H1 (cell line): ENCODE data around the gene RELN. TPM values are rescaled to one million over a fixed set of nuclear protein-coding genes. Genes with fewer than 3 reads are reported as not detected.

ENCODE experiments used
- CTCF ChIA-PET: fragments of 300-600 bp; sonication (Branson Sonifier 250); formaldehyde crosslinking; loops from one replicate; lab custom pipeline; 2021; ENCODE audit not compliant: partially characterized antibody; lab: Charles Lee
- POLR2A ChIA-PET: fragments of 300-600 bp; sonication (Branson Sonifier 250); formaldehyde crosslinking; loops from one replicate; lab custom pipeline; 2021; ENCODE audit warnings: inconsistent platforms; ENCODE audit not compliant: partially characterized antibody; lab: Charles Lee
- DNase-seq, 2 experiments: peaks; one replicate each; pipeline versions ENCODE4 v3.0.0 to v3.0.0-alpha.2; 2010 to 2022; ENCODE audit warnings: low spot score in 2 of 2, low read depth in 1 of 2, mixed read lengths in 1 of 2
- FAIRE-seq: peaks from 2 replicates; lab custom pipeline; 2011; peaks lifted over from hg19 to GRCh38; lab: Jason Lieb, UNC
- H2AFZ ChIP-seq: 2 replicates; pipeline ENCODE4 v1.8.1; 2012; ENCODE audit warnings: low read length, inconsistent platforms
- H2AK5ac ChIP-seq: 2 replicates; pipeline ENCODE4 v1.6.1; 2013; ENCODE audit warnings: low read depth, low read length
- H2BK120ac ChIP-seq: replicated peaks from 2 replicates; pipeline ENCODE3; 2013; ENCODE audit warnings: low read depth, low read length, inconsistent platforms
- H2BK12ac ChIP-seq: 2 replicates; pipeline ENCODE4 v1.6.1; 2013; ENCODE audit warnings: low read depth, low read length
- H2BK15ac ChIP-seq: 2 replicates; pipeline ENCODE4 v1.6.1; 2013; ENCODE audit warnings: low read length
- H2BK20ac ChIP-seq: 2 replicates; pipeline ENCODE4 v1.6.1; 2013; ENCODE audit warnings: low read length
- H2BK5ac ChIP-seq: 2 replicates; pipeline ENCODE4 v1.6.1; 2013; ENCODE audit warnings: low read depth, low read length
- H3K14ac ChIP-seq: 2 replicates; pipeline ENCODE4 v1.6.1; 2013; ENCODE audit warnings: inconsistent platforms; ENCODE audit not compliant: insufficient read length
- H3K18ac ChIP-seq: 2 replicates; pipeline ENCODE4 v1.6.1; 2013; ENCODE audit warnings: low read length; ENCODE audit errors: extremely low read depth
- H3K23ac ChIP-seq: 2 replicates; pipeline ENCODE4 v1.6.1; 2013; ENCODE audit warnings: inconsistent platforms; ENCODE audit not compliant: insufficient read length
- H3K23me2 ChIP-seq: 2 replicates; pipeline ENCODE4 v1.6.1; 2013; ENCODE audit warnings: low read depth, low read length
- H3K27ac ChIP-seq: 2 replicates; pipeline ENCODE4 v1.6.1; 2011; ENCODE audit warnings: low read depth, low read length, inconsistent platforms
- H3K27me3 ChIP-seq, 4 experiments: replicated peaks in 1 of 4; 1 replicate in 1 of 4; 2 replicates in 3 of 4; pipeline versions ENCODE4 v1.6.1 to v1.8.1; 2011 to 2013; ENCODE audit warnings: low read length in 3 of 4, mild to moderate bottlenecking in 3 of 4, inconsistent platforms in 2 of 4, mixed read lengths in 2 of 4, moderate library complexity in 1 of 4; ENCODE audit not compliant: control insufficient read depth in 3 of 4, insufficient read depth in 3 of 4; ENCODE audit errors: extremely low read depth in 1 of 4
- H3K36me3 ChIP-seq, 4 experiments: 2 replicates each; pipeline versions ENCODE4 v1.6.1 to v1.8.1; 2011 to 2013; ENCODE audit warnings: mild to moderate bottlenecking in 4 of 4, low read length in 3 of 4, moderate library complexity in 2 of 4, control low read depth in 1 of 4, inconsistent platforms in 1 of 4; ENCODE audit not compliant: insufficient read depth in 4 of 4, control insufficient read depth in 2 of 4
- H3K4ac ChIP-seq: replicated peaks from 2 replicates; pipeline ENCODE3; 2013; ENCODE audit warnings: low read length, low read depth, mixed read lengths, inconsistent platforms; ENCODE audit not compliant: insufficient read length
- H3K4me1 ChIP-seq, 4 experiments: replicated peaks in 1 of 4; 1 replicate in 1 of 4; 2 replicates in 3 of 4; pipeline versions ENCODE4 v1.6.1 to v1.8.1; 2011 to 2013; ENCODE audit warnings: low read length in 3 of 4, inconsistent platforms in 2 of 4, mixed read lengths in 1 of 4; ENCODE audit not compliant: insufficient read depth in 4 of 4, control insufficient read depth in 3 of 4
- H3K4me2 ChIP-seq, 2 experiments: 2 replicates each; pipeline versions ENCODE4 v1.6.1 to v1.8.1; 2011 to 2013; ENCODE audit warnings: low read depth in 2 of 2, low read length in 2 of 2, control low read depth in 1 of 2, inconsistent platforms in 1 of 2, mild to moderate bottlenecking in 1 of 2; ENCODE audit not compliant: insufficient read depth in 1 of 2
- H3K4me3 ChIP-seq, 4 experiments: fragments of 200-600, 300-600 bp in 1 of 4; sonication (generic), shearing (Covaris generic), sonication (Bioruptor Twin) in 1 of 4; 2 replicates each; pipeline versions ENCODE4 v1.5.1 to v1.8.1; 2011 to 2016; ENCODE audit warnings: low read length in 4 of 4, low read depth in 3 of 4, control low read depth in 2 of 4, inconsistent platforms in 2 of 4, mild to moderate bottlenecking in 2 of 4, mixed read lengths in 1 of 4, moderate library complexity in 1 of 4; ENCODE audit not compliant: insufficient read depth in 2 of 4; ENCODE audit errors: extremely low read depth in 1 of 4
- H3K56ac ChIP-seq: replicated peaks from 2 replicates; pipeline ENCODE3; 2013; ENCODE audit warnings: low read depth, mild to moderate bottlenecking, mixed read lengths, low read length, inconsistent platforms; ENCODE audit not compliant: insufficient read length
- H3K79me1 ChIP-seq: 2 replicates; pipeline ENCODE4 v1.6.1; 2013; ENCODE audit warnings: low read depth, low read length, control low read depth
- H3K79me2 ChIP-seq, 2 experiments: 2 replicates each; pipeline versions ENCODE4 v1.6.1 to v1.8.1; 2012 to 2013; ENCODE audit warnings: low read length in 2 of 2, mild to moderate bottlenecking in 2 of 2, inconsistent platforms in 1 of 2; ENCODE audit not compliant: insufficient read depth in 2 of 2, control insufficient read depth in 1 of 2
- H3K9ac ChIP-seq, 4 experiments: replicated peaks in 1 of 4; 1 replicate in 1 of 4; 2 replicates in 3 of 4; pipeline versions ENCODE4 v1.6.1 to v1.8.1; 2011 to 2013; ENCODE audit warnings: low read depth in 3 of 4, low read length in 3 of 4, control low read depth in 2 of 4, mild to moderate bottlenecking in 2 of 4, moderate library complexity in 2 of 4, inconsistent platforms in 1 of 4; ENCODE audit errors: extremely low read depth in 1 of 4
- H3K9me3 ChIP-seq, 2 experiments: 2 replicates each; pipeline versions ENCODE4 v1.6.1 to v1.8.1; 2012 to 2013; ENCODE audit warnings: mild to moderate bottlenecking in 2 of 2, moderate library complexity in 2 of 2, control low read depth in 1 of 2, inconsistent platforms in 1 of 2, low read depth in 1 of 2, low read length in 1 of 2, mixed read lengths in 1 of 2; ENCODE audit not compliant: insufficient read depth in 2 of 2
- H4K20me1 ChIP-seq, 2 experiments: replicated peaks in 1 of 2; 2 replicates each; pipeline versions ENCODE3 to v1.8.1; 2011 to 2013; ENCODE audit warnings: inconsistent platforms in 2 of 2, low read length in 2 of 2, mild to moderate bottlenecking in 1 of 2; ENCODE audit not compliant: insufficient read depth in 2 of 2, control insufficient read depth in 1 of 2
- H4K5ac ChIP-seq: 2 replicates; pipeline ENCODE4 v1.6.1; 2013; ENCODE audit warnings: low read length, low read depth, mixed read lengths, inconsistent platforms; ENCODE audit not compliant: insufficient read length
- H4K8ac ChIP-seq: 2 replicates; pipeline ENCODE4 v1.8.0; 2013; ENCODE audit warnings: mild to moderate bottlenecking, moderate library complexity, low read length, inconsistent platforms; ENCODE audit not compliant: insufficient read depth; ENCODE audit errors: extremely low read depth
- H4K91ac ChIP-seq: replicated peaks from 2 replicates; pipeline ENCODE3; 2013; ENCODE audit warnings: low read length, mixed read lengths, inconsistent platforms; ENCODE audit not compliant: insufficient read length
- BRCA1 ChIP-seq: IDR thresholded peaks from 2 replicates; pipeline ENCODE4 v1.6.1; 2012; ENCODE audit warnings: low read depth, low read length, improper control_type of control experiment
- CBX5 ChIP-seq: fragments of 300-800, 300-1000 bp; sonication (generic); IDR thresholded peaks from 2 replicates; pipeline ENCODE4 v1.7.1; 2016; ENCODE audit warnings: antibody characterized with exemption, low read length, low read depth
- CHD2 ChIP-seq: IDR thresholded peaks from 2 replicates; pipeline ENCODE4 v1.6.1; 2012; ENCODE audit warnings: low read length, improper control_type of control experiment
- GABPA ChIP-seq: IDR thresholded peaks from 2 replicates; pipeline ENCODE4 v1.6.1; 2011; ENCODE audit warnings: mild to moderate bottlenecking, low read length, moderate library complexity, borderline replicate concordance; ENCODE audit not compliant: insufficient read depth
- JUN ChIP-seq: IDR thresholded peaks from 2 replicates; pipeline ENCODE4 v1.6.1; 2011; ENCODE audit warnings: low read depth, mild to moderate bottlenecking, improper control_type of control experiment, low read length
- KDM1A ChIP-seq: fragments of 200-600, 300-600 bp; sonication (generic); IDR thresholded peaks from 2 replicates; pipeline ENCODE4 v1.7.1; 2016; ENCODE audit warnings: mild to moderate bottlenecking, low read length, borderline replicate concordance
- MAFK ChIP-seq: IDR thresholded peaks from 2 replicates; pipeline ENCODE4 v1.6.1; 2012; ENCODE audit warnings: low read depth, mild to moderate bottlenecking, improper control_type of control experiment, low read length
- NANOG ChIP-seq: IDR thresholded peaks from 2 replicates; pipeline ENCODE4 v1.6.1; 2011; ENCODE audit warnings: low read length, low read depth, mild to moderate bottlenecking, inconsistent platforms; ENCODE audit not compliant: insufficient read depth, poor library complexity, severe bottlenecking
- SIX5 ChIP-seq: IDR thresholded peaks from 2 replicates; pipeline ENCODE4 v1.6.1; 2011; ENCODE audit warnings: mild to moderate bottlenecking, low read depth, low read length
- SRF ChIP-seq: IDR thresholded peaks from 2 replicates; pipeline ENCODE4 v1.6.1; 2011; ENCODE audit warnings: mild to moderate bottlenecking, low read depth, low read length, moderate library complexity
- SUZ12 ChIP-seq: fragments of 200-600 bp; sonication (generic); IDR thresholded peaks from 2 replicates; pipeline ENCODE4 v1.6.1; 2012; ENCODE audit warnings: mild to moderate bottlenecking, inconsistent platforms, low read length, moderate library complexity, mixed read lengths
- TAF7 ChIP-seq: optimal IDR thresholded peaks from 2 replicates; pipeline ENCODE3; 2011; ENCODE audit warnings: low read depth, mild to moderate bottlenecking, inconsistent platforms, low read length, moderate library complexity, borderline replicate concordance
- YY1 ChIP-seq: IDR thresholded peaks from 2 replicates; pipeline ENCODE4 v1.6.1; 2011; ENCODE audit warnings: low read depth, mild to moderate bottlenecking, low read length
- WGBS, 2 experiments: shearing (Covaris generic) in 1 of 2; methylation state at CpG; one replicate each; pipeline versions ENCODE4 v1.1.6 to v1.1.7; 2013 to 2015; ENCODE audit warnings: low lambda C conversion rate in 2 of 2, mixed read lengths in 2 of 2, inconsistent platforms in 1 of 2, low coverage in 1 of 2, missing lambda C conversion rate in 1 of 2; ENCODE audit not compliant: insufficient replicate concordance in 2 of 2, insufficient coverage in 1 of 2, insufficient read length in 1 of 2; ENCODE audit errors: extremely low coverage in 1 of 2, missing lambda C conversion rate in 1 of 2; 5-methylcytosine and 5-hydroxymethylcytosine counted together
- polyA plus RNA-seq, 7 experiments: library from polyadenylated mRNA; depleted of rRNA in 3 of 7; stranded (reverse) in 5 of 7; unstranded in 2 of 7; fragments of >200 nt in 5 of 7; fragments of 200-250 nt in 2 of 7; gene quantifications; 1 replicate in 5 of 7; 2 replicates in 1 of 7; 4 replicates in 1 of 7; pipeline versions ENCODE4 v1.2.1 to v1.2.3, GENCODE V29; 2011 to 2013; ENCODE audit warnings: missing spikeins in 2 of 7, mixed read lengths in 2 of 7
- total RNA-seq: library from RNA; stranded (reverse); fragmentation: NEBNext Ultra II Directional; extraction: Animal tissue kit (Norgen Biotek cat#: 25700); gene quantifications from 2 replicates; pipeline ENCODE4 v1.2.1, GENCODE V29; 2021

Gene RELN
- total and polyA plus RNA-seq, 2 of the 8 experiments (the other 6 are each of a cell fraction or from before 2014, with no cell fraction given) = 0.03 to 0.07 TPM

GRCh38 chr7:103644319-103644718 is 345.1 kb downstream of the RELN start:
- FAIRE-seq = no peak
- H4K20me1 ChIP-seq = no peaks in the 10 kb centered on the region

More at GRCh38 chr7:103644319-103644718, 345.1 kb downstream of the RELN start:
- Histone ChIP-seq H3K9ac (no peak overlapping the region), H2BK12ac (no peak overlapping the region), H3K79me2 (no peaks in the 10 kb centered on the region), H3K23ac (no peak overlapping the region), H3K36me3 (no peaks in the 10 kb centered on the region), H3K56ac (no peak overlapping the region), H4K5ac (no peak overlapping the region), H2AK5ac (no peak overlapping the region), H3K14ac (no peak overlapping the region), H3K4me3 (no peak overlapping the region), H3K4me1 (no peaks in the 10 kb centered on the region), H4K8ac (no peak overlapping the region), H2AFZ (no peak overlapping the region), H3K4ac (no peak overlapping the region), H3K4me2 (no peak overlapping the region), H3K27ac (no peak overlapping the region), H3K23me2 (no peaks in the 10 kb centered on the region), H2BK15ac (no peak overlapping the region), H4K91ac (no peak overlapping the region), H3K9me3 (no peaks in the 10 kb centered on the region), H2BK5ac (no peak overlapping the region), H3K79me1 (no peaks in the 10 kb centered on the region), H2BK120ac (no peak overlapping the region), H3K27me3 (no peaks in the 10 kb centered on the region), H3K18ac (no peak overlapping the region), H2BK20ac (no peak overlapping the region)
- ChIA-PET POLR2A (no interaction called here), CTCF (no interaction called here)
- DNase-seq = no peak
- 93% methylated on average over 2 of the region's 2 CpGs; no CpG with 5 or more reads in 1 of the 2 experiments for WGBS, 2 experiments
- no peak for TF ChIP-seq MAFK
- TF ChIP-seq TAF7 = no peak
- TF ChIP-seq KDM1A = no peak
- no peak for TF ChIP-seq NANOG
- TF ChIP-seq BRCA1 = no peak
- no peak for TF ChIP-seq SUZ12
- no peak for TF ChIP-seq CBX5
- TF ChIP-seq GABPA = no peak
- no peak for TF ChIP-seq JUN
- TF ChIP-seq YY1 = no peak
- TF ChIP-seq SRF = no peak
- TF ChIP-seq SIX5 = no peak
- no peak for TF ChIP-seq CHD2
